Neuronal stem cell (in vitro differentiated cells): ENCODE measurements around the gene PRKCB. TPM values are rescaled to one million over a fixed set of nuclear protein-coding genes. Genes with fewer than 3 reads are reported as not detected.

ENCODE experiments used
- DNase-seq: peaks from one replicate; pipeline ENCODE4 v3.0.0-alpha.2; 2013; ENCODE audit warnings: low spot score
- H2AFZ ChIP-seq: one replicate; pipeline ENCODE4 v1.6.1; 2013; ENCODE audit warnings: mild to moderate bottlenecking, low read length, inconsistent platforms
- H2AK5ac ChIP-seq: 2 replicates; pipeline ENCODE4 v1.6.1; 2013; ENCODE audit warnings: low read depth, mild to moderate bottlenecking, inconsistent platforms, low read length, moderate library complexity, mixed read lengths
- H2BK120ac ChIP-seq: 2 replicates; pipeline ENCODE4 v1.6.1; 2013; ENCODE audit warnings: low read depth, mild to moderate bottlenecking, inconsistent platforms, low read length, moderate library complexity, mixed read lengths
- H2BK12ac ChIP-seq: one replicate; pipeline ENCODE4 v1.6.1; 2013; ENCODE audit warnings: low read length, inconsistent platforms
- H2BK15ac ChIP-seq: 2 replicates; pipeline ENCODE4 v1.6.1; 2013; ENCODE audit warnings: mild to moderate bottlenecking, low read length, inconsistent platforms, mixed read lengths
- H2BK5ac ChIP-seq: one replicate; pipeline ENCODE4 v1.6.1; 2013; ENCODE audit warnings: inconsistent platforms, mild to moderate bottlenecking, low read length, moderate library complexity
- H3K14ac ChIP-seq: one replicate; pipeline ENCODE4 v1.6.1; 2013; ENCODE audit warnings: low read length, inconsistent platforms
- H3K18ac ChIP-seq: 2 replicates; pipeline ENCODE4 v1.6.1; 2013; ENCODE audit warnings: low read length, inconsistent platforms
- H3K23ac ChIP-seq: 2 replicates; pipeline ENCODE4 v1.6.1; 2013; ENCODE audit warnings: low read depth, mild to moderate bottlenecking, mixed read lengths, low read length, inconsistent platforms; ENCODE audit not compliant: poor library complexity
- H3K27ac ChIP-seq: replicated peaks from 3 replicates; pipeline ENCODE4 v1.5.1; 2013; ENCODE audit warnings: low read length, inconsistent platforms
- H3K27me3 ChIP-seq, 3 experiments: 2 replicates each; pipeline ENCODE4 v1.6.1; 2013; ENCODE audit warnings: low read length in 3 of 3, mild to moderate bottlenecking in 2 of 3, inconsistent platforms in 1 of 3, low read depth in 1 of 3, mixed read lengths in 1 of 3, moderate library complexity in 1 of 3; ENCODE audit not compliant: control insufficient read depth in 3 of 3, insufficient read depth in 3 of 3
- H3K36me3 ChIP-seq, 2 donors: replicated peaks in 1 of 2; 2 replicates each; pipeline ENCODE4 v1.6.1; 2013; ENCODE audit warnings: low read length in 2 of 2; ENCODE audit not compliant: control insufficient read depth in 2 of 2, insufficient read depth in 2 of 2
- H3K4ac ChIP-seq: 2 replicates; pipeline ENCODE4 v1.6.1; 2013; ENCODE audit warnings: inconsistent platforms, mild to moderate bottlenecking, low read length, moderate library complexity
- H3K4me1 ChIP-seq, 2 donors: 1 replicate in 1 of 2; 2 replicates in 1 of 2; pipeline ENCODE4 v1.6.1; 2013; ENCODE audit warnings: low read length in 2 of 2, low read depth in 1 of 2; ENCODE audit not compliant: control insufficient read depth in 2 of 2, insufficient read depth in 1 of 2
- H3K4me2 ChIP-seq: one replicate; pipeline ENCODE4 v1.6.1; 2013; ENCODE audit warnings: mild to moderate bottlenecking, low read length, inconsistent platforms; ENCODE audit not compliant: insufficient read depth, poor library complexity, severe bottlenecking
- H3K4me3 ChIP-seq, 2 donors: 2 replicates each; pipeline ENCODE4 v1.5.1; 2013; ENCODE audit warnings: low read length in 2 of 2, mild to moderate bottlenecking in 2 of 2, inconsistent platforms in 1 of 2, moderate library complexity in 1 of 2
- H3K79me1 ChIP-seq: one replicate; pipeline ENCODE4 v1.6.1; 2013; ENCODE audit warnings: low read depth, mild to moderate bottlenecking, inconsistent platforms, low read length, moderate library complexity
- H3K9ac ChIP-seq: one replicate; pipeline ENCODE4 v1.6.1; 2013; ENCODE audit warnings: mild to moderate bottlenecking, low read depth, low read length, inconsistent platforms; ENCODE audit not compliant: poor library complexity
- H3K9me3 ChIP-seq, 2 donors: replicated peaks in 1 of 2; 2 replicates each; pipeline versions ENCODE3 to v1.6.1; 2013; ENCODE audit warnings: low read length in 2 of 2, mild to moderate bottlenecking in 2 of 2, inconsistent platforms in 1 of 2, low read depth in 1 of 2, mixed read lengths in 1 of 2, moderate library complexity in 1 of 2; ENCODE audit not compliant: control insufficient read depth in 2 of 2, insufficient read depth in 1 of 2
- H4K8ac ChIP-seq: one replicate; pipeline ENCODE4 v1.6.1; 2013; ENCODE audit warnings: low read depth, mild to moderate bottlenecking, inconsistent platforms, low read length, moderate library complexity
- H4K91ac ChIP-seq: one replicate; pipeline ENCODE4 v1.6.1; 2013; ENCODE audit warnings: low read length, low read depth, mild to moderate bottlenecking, inconsistent platforms; ENCODE audit not compliant: poor library complexity
- small RNA-seq: library from polyadenylated mRNA; stranded (forward); fragments of <200 nt; extraction: miRNeasy Mini kit (QIAGEN cat#:217004); gene quantifications from one replicate; pipeline ENCODE3, GENCODE V24; 2013; ENCODE audit not compliant: insufficient read depth

The PRKCB gene

GRCh38 chr16:24262816-24263215 is 427.0 kb downstream of the PRKCB start:
- no peak overlapping the region for H2BK5ac ChIP-seq
- H2AK5ac ChIP-seq = no peak overlapping the region
- no peak overlapping the region for H3K18ac ChIP-seq
- no peaks in the 10 kb centered on the region for H3K4me1 ChIP-seq
- no peak overlapping the region for H3K4ac ChIP-seq
- H3K79me1 ChIP-seq = no peaks in the 10 kb centered on the region
- DNase-seq = no peak
- H3K4me2 ChIP-seq = no peak overlapping the region
- H2BK120ac ChIP-seq = no peak overlapping the region
- H3K23ac ChIP-seq = no peak overlapping the region
- no peak overlapping the region for H3K14ac ChIP-seq
- no peak overlapping the region for H3K4me3 ChIP-seq
- H3K9me3 ChIP-seq = no peaks in the 10 kb centered on the region
- H4K91ac ChIP-seq = no peak overlapping the region
- H2AFZ ChIP-seq = no peak overlapping the region
- H3K9ac ChIP-seq = no peak overlapping the region
- H3K36me3 ChIP-seq = no peaks in the 10 kb centered on the region
- H3K27ac ChIP-seq = no peak overlapping the region
- H2BK12ac ChIP-seq = no peak overlapping the region
- H3K27me3 ChIP-seq = peaks cover 0 to 8% (median 3%) of the 10 kb centered on the region in 3 experiments
- H4K8ac ChIP-seq = no peak overlapping the region
- H2BK15ac ChIP-seq = no peak overlapping the region

Small RNA genes within 50 kb of the gene (small RNA-seq; reads per million reads assigned to genes)
- gene MIR1273H = not detected
